ENCODE data around the gene ZAR1L.

Gene ZAR1L

DNA sequence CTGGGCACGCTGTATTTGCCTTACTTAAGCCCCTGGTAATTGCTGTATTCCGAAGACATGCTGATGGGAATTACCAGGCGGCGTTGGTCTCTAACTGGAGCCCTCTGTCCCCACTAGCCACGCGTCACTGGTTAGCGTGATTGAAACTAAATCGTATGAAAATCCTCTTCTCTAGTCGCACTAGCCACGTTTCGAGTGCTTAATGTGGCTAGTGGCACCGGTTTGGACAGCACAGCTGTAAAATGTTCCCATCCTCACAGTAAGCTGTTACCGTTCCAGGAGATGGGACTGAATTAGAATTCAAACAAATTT is 821 bp upstream of the ZAR1L start:
- ChIA-PET CTCF (interaction anchor here (1.0 to 1.8 kb wide), 7 partner anchors 9 to 272 kb away, joined by 3 to 6 read pairs (median 4); no protein-coding TSS in a partner anchor), POLR2A (interaction anchor here (0.6 to 1.0 kb wide), 2 partner anchors 11 to 275 kb away, joined by 3 to 4 read pairs; no protein-coding TSS in a partner anchor)
- TF ChIP-seq, protein P1, sequence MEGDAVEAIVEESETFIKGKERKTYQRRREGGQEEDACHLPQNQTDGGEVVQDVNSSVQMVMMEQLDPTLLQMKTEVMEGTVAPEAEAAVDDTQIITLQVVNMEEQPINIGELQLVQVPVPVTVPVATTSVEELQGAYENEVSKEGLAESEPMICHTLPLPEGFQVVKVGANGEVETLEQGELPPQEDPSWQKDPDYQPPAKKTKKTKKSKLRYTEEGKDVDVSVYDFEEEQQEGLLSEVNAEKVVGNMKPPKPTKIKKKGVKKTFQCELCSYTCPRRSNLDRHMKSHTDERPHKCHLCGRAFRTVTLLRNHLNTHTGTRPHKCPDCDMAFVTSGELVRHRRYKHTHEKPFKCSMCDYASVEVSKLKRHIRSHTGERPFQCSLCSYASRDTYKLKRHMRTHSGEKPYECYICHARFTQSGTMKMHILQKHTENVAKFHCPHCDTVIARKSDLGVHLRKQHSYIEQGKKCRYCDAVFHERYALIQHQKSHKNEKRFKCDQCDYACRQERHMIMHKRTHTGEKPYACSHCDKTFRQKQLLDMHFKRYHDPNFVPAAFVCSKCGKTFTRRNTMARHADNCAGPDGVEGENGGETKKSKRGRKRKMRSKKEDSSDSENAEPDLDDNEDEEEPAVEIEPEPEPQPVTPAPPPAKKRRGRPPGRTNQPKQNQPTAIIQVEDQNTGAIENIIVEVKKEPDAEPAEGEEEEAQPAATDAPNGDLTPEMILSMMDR (IDR thresholded peaks at IDR 0.05; ENCODE audit: control extremely low read depth, extremely low read depth, low read depth, missing control alignments) = no peak
- DNase-seq (ENCODE audit: extremely low spot score) = peak; percentile 37

- TF ChIP-seq, protein P1 (IDR thresholded peaks at IDR 0.05; ENCODE audit: control extremely low read depth, extremely low read depth, low read depth, missing control alignments) = no peak
- CTCF ChIA-PET = interaction anchor here (0.7 to 2.1 kb wide), 12 partner anchors 11 to 405 kb away, joined by 3 to 10 read pairs (median 4); partner anchors contain the start of gene PDS5B
- POLR2A ChIA-PET = interaction anchor here (0.8 to 1.4 kb wide), 3 partner anchors 113 to 363 kb away, joined by 3 to 9 read pairs (median 3); partner anchors contain the start of gene N4BP2L1
- peak; percentile 55 for DNase-seq (ENCODE audit: extremely low spot score)
Observed at GRCh38 chr13:32314271-32315237, 609 bp downstream of the ZAR1L start.

DNA sequence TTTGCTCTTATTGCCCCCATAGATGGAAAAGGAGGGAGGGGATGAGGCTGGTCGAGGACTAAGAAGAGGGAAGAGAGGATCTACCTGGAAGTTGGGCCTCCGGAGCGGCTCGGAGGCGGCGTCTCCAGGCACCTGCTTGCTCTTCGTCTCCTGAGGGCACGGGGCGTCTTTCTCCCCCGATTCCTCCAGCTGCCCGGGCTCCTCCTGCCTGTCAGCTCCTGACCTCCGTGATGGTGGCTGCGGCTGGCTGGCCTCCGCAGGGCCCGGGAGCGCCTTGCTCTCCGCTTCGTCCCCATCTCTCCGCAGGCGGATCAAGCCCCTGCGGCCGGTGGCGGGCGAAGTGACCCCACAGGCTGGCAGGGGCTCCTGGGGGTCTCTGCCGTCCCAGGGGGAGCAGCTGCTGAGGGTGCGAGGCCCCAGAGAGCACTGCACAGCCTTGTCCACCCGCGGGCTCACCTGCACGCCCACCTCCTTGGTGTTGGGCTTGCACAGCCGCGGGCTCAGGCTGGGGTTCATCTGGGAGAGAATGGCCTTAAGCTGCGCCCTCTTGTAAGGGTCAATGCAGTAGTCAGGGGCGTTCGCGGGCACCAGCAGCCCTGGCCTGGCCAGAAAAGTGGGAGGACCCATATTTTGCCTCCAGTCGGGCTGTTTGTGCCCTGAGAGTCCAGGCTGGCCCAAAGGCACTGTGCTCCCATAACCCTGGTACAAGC is 3.8 kb downstream of the ZAR1L start:
- DNase-seq (ENCODE audit: extremely low spot score) = no peak
- TF ChIP-seq, protein P1 (IDR thresholded peaks at IDR 0.05; ENCODE audit: control extremely low read depth, extremely low read depth, low read depth, missing control alignments) = no peak
- CTCF ChIA-PET = interaction anchor here (0.9 to 1.8 kb wide), 8 partner anchors 17 to 402 kb away, joined by 3 to 10 read pairs (median 4); no protein-coding TSS in a partner anchor
- POLR2A ChIA-PET = no interaction called here

DNA sequence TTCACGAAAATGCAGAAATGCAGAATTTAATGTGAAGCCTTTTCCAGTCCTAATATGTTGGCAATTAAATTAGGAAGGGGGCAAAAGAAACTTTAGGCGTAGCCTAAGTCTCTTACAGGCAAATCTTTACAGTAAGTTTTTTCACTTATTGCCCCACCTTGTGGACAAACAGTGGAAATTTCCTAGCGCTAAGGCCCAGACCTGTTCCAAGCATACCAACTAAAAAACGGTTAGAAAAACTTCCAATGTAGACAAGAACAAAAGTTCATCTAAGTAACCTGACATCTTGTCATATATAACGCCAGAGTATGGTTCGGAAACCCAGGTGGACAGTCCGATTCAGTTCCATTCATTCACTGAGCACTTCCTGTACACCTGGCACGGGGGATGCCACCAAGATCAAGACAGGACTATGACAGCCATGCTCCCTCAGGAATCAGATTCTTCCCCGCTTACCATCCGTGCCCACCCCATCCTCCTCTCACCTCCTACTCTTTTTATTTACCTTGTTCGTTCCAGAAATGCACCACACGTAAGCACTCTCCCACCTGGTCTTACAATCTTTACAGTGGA is 4.9 kb downstream of the ZAR1L start:
- DNase-seq (ENCODE audit: extremely low spot score) = peak; percentile 52
- CTCF ChIA-PET = no interaction called here

GRCh38 chr13:32309312-32310133 is 5.6 kb downstream of the ZAR1L start:
- POLR2A ChIA-PET = no interaction called here
- no peak for DNase-seq (ENCODE audit: extremely low spot score)
- CTCF ChIA-PET = interaction anchor here (1.0 to 1.2 kb wide), 4 partner anchors 28 to 400 kb away, joined by 3 to 7 read pairs (median 4); no protein-coding TSS in a partner anchor
- TF ChIP-seq, protein P1 (IDR thresholded peaks at IDR 0.05; ENCODE audit: control extremely low read depth, extremely low read depth, low read depth, missing control alignments) = no peak

More for the DNA sequence above, 4.9 kb downstream of the ZAR1L start:
- TF ChIP-seq, protein P1 (IDR thresholded peaks at IDR 0.05; ENCODE audit: control extremely low read depth, extremely low read depth, low read depth, missing control alignments) = peak; percentile 35
- POLR2A ChIA-PET = no interaction called here
